ENCODE results near the gene HEXB. TPM values are rescaled to one million over a fixed set of nuclear protein-coding genes. Genes with fewer than 3 reads are reported as not detected.

HEXB gene
- polyA plus RNA-seq, 1 donor from 2014 or later = 23.1 TPM

DNA sequence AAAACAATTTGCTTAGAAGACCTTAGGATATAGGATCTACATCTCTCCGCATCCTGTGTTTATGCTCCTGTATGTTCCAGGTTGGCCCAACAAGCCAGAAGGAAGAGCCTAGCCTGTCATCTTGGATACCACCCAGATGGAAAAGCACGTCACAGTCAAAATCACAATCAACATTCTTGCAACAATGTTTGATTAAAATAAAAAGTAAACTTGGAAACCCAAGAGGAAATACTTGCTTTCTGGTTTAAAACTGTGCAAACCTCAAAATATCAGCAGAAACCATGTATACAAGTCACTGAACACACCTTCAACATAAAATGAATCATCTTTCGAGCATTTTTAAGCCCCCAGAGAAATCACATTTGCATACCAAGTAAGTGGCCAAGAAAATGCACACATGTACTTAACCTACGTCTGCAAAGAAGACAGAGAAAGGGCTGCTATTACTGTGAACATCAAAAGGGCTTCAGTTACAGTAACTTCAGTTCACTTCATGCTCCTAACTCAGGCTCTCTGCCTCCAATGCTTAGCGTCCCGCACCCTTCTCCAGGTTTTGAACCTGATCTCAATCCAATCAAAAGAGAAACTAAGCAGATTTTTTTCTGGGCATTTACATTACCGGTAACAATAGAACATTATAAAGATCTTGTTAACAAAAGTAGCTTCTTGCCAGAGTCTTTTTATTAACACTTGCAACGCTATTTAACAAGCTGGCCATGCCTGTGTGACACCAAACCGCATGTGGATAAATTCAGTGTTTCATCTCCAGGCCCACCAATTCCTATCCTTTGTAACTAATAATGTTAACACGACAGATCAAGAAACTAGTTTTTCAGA lies 45.8 kb upstream of the HEXB start:
- Histone ChIP-seq H3K9ac (ENCODE audit: low read length) (peak overlapping the region; percentile 96), H3K4me3 (ENCODE audit: low read length) (peak overlapping the region; percentile 97), H3K4me2 (ENCODE audit: low read length) (peak overlapping the region; percentile 96), H3F3A (ENCODE audit: insufficient read depth, low read length, poor library complexity, severe bottlenecking) (peaks cover 9% of the 10 kb centered on the region), H3K9me3 (ENCODE audit: low read length) (no peaks in the 10 kb centered on the region), H4K20me1 (ENCODE audit: insufficient read depth) (peaks cover 12% of the 10 kb centered on the region), H3K9me2 (ENCODE audit: insufficient read depth, low read length) (no peaks in the 10 kb centered on the region), H3K36me3 (ENCODE audit: insufficient read depth, low read length) (peaks cover 11% of the 10 kb centered on the region), H2AFZ (ENCODE audit: low read depth, low read length) (no peak overlapping the region), H3K79me2 (replicated peaks; ENCODE audit: insufficient read depth, low read length) (peaks cover 61% of the 10 kb centered on the region), H3K27ac (ENCODE audit: low read length) (peak overlapping the region; percentile 94), H3K27me3 (ENCODE audit: insufficient read depth, low read depth, low read length) (no peaks in the 10 kb centered on the region)
- TF ChIP-seq MXI1 (conservative IDR thresholded peaks at IDR 0.05; ENCODE audit: poor library complexity, severe bottlenecking) (peak; percentile 63), RAD21 (conservative IDR thresholded peaks at IDR 0.05) (no peak)

DNA sequence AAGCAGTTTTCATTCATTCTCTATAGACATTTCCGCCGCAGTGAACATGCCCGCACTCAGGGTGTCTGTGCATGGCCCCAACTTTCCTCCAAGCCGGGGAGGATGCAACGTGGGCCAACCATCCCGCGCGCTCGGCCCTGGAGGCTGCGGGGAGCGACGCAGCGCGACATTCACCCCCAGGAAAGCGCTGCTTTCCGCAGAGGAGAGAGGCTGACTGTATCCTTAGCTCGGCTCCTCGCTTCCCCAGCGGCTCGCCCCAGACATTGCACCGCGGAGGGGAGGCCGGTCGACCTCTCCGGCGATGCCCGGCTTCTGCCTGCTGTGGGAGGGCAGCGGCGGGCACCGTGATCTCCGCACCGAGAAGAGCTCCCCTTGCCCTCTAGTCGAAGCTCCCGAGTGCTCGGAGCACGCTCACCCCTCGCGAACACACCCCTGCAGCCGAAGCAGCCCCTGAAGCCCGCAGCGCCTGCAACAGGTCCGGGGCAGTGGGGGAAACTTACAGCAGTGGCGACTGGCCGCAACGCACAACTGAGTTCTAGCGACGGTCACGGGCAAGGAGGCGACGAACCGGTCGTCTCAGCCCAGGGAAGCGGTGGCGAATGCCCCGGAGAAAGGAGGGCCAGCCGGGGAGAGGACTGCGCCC lies 45.1 kb upstream of the HEXB start:
- Histone ChIP-seq H3K4me3 (ENCODE audit: low read length) (peak overlapping the region; percentile 97), H3K36me3 (ENCODE audit: insufficient read depth, low read length) (peaks cover 9% of the 10 kb centered on the region), H3K9me2 (ENCODE audit: insufficient read depth, low read length) (no peaks in the 10 kb centered on the region), H3K27me3 (ENCODE audit: insufficient read depth, low read depth, low read length) (no peaks in the 10 kb centered on the region), H4K20me1 (ENCODE audit: insufficient read depth) (peaks cover 12% of the 10 kb centered on the region), H3K27ac (ENCODE audit: low read length) (peak overlapping the region; percentile 94), H3F3A (ENCODE audit: insufficient read depth, low read length, poor library complexity, severe bottlenecking) (peaks cover 5% of the 10 kb centered on the region), H3K9me3 (ENCODE audit: low read length) (no peaks in the 10 kb centered on the region), H2AFZ (ENCODE audit: low read depth, low read length) (no peak overlapping the region), H3K9ac (ENCODE audit: low read length) (peak overlapping the region; percentile 96), H3K79me2 (replicated peaks; ENCODE audit: insufficient read depth, low read length) (peaks cover 54% of the 10 kb centered on the region), H3K4me2 (ENCODE audit: low read length) (peak overlapping the region; percentile 96)
- peak; percentile 38 for TF ChIP-seq MXI1 (conservative IDR thresholded peaks at IDR 0.05; ENCODE audit: poor library complexity, severe bottlenecking)
- TF ChIP-seq EP300 (conservative IDR thresholded peaks at IDR 0.05; ENCODE audit: poor library complexity, severe bottlenecking) = no peak

DNA sequence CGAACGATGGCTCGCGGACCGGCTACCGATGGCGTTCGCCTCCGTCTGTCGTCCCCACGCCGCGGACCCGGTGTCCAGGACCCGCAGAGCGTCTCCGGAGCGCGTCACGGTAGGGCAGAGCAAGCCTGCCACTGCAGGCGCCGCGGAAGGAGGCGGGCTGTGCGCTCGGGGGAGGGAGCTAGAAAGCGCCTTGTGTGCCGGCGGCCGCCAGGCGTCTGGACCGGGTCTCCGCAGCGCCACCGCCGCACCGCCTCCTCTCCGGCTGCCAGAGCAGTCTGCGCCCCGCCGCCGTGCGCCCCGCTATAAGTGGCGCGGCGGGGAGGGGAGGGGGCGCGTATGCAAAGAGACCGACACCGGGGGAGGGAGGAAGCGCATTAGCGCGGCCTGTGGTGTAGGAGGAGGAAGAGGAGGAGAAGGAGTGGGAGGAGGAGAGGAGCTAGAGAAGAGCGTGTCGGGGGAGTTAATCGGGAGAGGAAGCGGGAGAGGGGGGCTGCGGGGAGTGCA lies 44.5 kb upstream of the HEXB start, which contains the start of gene ENC1:
TSS of gene ENC1 (minus strand) at position 279 of the 504 bp plus-strand sequence. CDS start 4,243 bp downstream, outside the sequence.
- TF ChIP-seq MXI1 (conservative IDR thresholded peaks at IDR 0.05; ENCODE audit: poor library complexity, severe bottlenecking) (peak; percentile 33), TAF1 (IDR thresholded peaks at IDR 0.05; ENCODE audit: low read depth) (peak; percentile 93), EP300 (conservative IDR thresholded peaks at IDR 0.05; ENCODE audit: poor library complexity, severe bottlenecking) (peak; percentile 81), RAD21 (conservative IDR thresholded peaks at IDR 0.05) (peak; percentile 73), POLR2AphosphoS5 (IDR thresholded peaks at IDR 0.05) (peak; percentile 94), SMC3 (conservative IDR thresholded peaks at IDR 0.05; ENCODE audit: poor library complexity) (peak; percentile 80), EZH2 (IDR thresholded peaks at IDR 0.05; ENCODE audit: borderline replicate concordance, insufficient read depth, low read length, poor library complexity, severe bottlenecking) (no peak)
- TF ChIP-seq, protein P1, sequence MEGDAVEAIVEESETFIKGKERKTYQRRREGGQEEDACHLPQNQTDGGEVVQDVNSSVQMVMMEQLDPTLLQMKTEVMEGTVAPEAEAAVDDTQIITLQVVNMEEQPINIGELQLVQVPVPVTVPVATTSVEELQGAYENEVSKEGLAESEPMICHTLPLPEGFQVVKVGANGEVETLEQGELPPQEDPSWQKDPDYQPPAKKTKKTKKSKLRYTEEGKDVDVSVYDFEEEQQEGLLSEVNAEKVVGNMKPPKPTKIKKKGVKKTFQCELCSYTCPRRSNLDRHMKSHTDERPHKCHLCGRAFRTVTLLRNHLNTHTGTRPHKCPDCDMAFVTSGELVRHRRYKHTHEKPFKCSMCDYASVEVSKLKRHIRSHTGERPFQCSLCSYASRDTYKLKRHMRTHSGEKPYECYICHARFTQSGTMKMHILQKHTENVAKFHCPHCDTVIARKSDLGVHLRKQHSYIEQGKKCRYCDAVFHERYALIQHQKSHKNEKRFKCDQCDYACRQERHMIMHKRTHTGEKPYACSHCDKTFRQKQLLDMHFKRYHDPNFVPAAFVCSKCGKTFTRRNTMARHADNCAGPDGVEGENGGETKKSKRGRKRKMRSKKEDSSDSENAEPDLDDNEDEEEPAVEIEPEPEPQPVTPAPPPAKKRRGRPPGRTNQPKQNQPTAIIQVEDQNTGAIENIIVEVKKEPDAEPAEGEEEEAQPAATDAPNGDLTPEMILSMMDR (IDR thresholded peaks at IDR 0.05; ENCODE audit: poor library complexity, severe bottlenecking) = peak; percentile 73
- TF ChIP-seq, protein P2, sequence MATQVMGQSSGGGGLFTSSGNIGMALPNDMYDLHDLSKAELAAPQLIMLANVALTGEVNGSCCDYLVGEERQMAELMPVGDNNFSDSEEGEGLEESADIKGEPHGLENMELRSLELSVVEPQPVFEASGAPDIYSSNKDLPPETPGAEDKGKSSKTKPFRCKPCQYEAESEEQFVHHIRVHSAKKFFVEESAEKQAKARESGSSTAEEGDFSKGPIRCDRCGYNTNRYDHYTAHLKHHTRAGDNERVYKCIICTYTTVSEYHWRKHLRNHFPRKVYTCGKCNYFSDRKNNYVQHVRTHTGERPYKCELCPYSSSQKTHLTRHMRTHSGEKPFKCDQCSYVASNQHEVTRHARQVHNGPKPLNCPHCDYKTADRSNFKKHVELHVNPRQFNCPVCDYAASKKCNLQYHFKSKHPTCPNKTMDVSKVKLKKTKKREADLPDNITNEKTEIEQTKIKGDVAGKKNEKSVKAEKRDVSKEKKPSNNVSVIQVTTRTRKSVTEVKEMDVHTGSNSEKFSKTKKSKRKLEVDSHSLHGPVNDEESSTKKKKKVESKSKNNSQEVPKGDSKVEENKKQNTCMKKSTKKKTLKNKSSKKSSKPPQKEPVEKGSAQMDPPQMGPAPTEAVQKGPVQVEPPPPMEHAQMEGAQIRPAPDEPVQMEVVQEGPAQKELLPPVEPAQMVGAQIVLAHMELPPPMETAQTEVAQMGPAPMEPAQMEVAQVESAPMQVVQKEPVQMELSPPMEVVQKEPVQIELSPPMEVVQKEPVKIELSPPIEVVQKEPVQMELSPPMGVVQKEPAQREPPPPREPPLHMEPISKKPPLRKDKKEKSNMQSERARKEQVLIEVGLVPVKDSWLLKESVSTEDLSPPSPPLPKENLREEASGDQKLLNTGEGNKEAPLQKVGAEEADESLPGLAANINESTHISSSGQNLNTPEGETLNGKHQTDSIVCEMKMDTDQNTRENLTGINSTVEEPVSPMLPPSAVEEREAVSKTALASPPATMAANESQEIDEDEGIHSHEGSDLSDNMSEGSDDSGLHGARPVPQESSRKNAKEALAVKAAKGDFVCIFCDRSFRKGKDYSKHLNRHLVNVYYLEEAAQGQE (IDR thresholded peaks at IDR 0.05; ENCODE audit: borderline replicate concordance) = peak; percentile 71
- H3K4me2 ChIP-seq (ENCODE audit: low read length) = peak within 1 kb of the TSS; percentile 96
- peaks cover 48% of the 10 kb centered on the region for H3K79me2 ChIP-seq (replicated peaks; ENCODE audit: insufficient read depth, low read length)
- H3K4me3 ChIP-seq (ENCODE audit: low read length) = peak within 1 kb of the TSS; percentile 97
- H3K27ac ChIP-seq (ENCODE audit: low read length) = peak within 1 kb of the TSS; percentile 94
- H3K9me3 ChIP-seq (ENCODE audit: low read length) = no peaks in the 10 kb centered on the region
- H3K36me3 ChIP-seq (ENCODE audit: insufficient read depth, low read length) = peaks cover 3% of the 10 kb centered on the region
- peak within 1 kb of the TSS; percentile 46 for H2AFZ ChIP-seq (ENCODE audit: low read depth, low read length)
- H4K20me1 ChIP-seq (ENCODE audit: insufficient read depth) = peaks cover 12% of the 10 kb centered on the region
- no peaks in the 10 kb centered on the region for H3K9me2 ChIP-seq (ENCODE audit: insufficient read depth, low read length)
- peaks cover 5% of the 10 kb centered on the region for H3F3A ChIP-seq (ENCODE audit: insufficient read depth, low read length, poor library complexity, severe bottlenecking)
- H3K27me3 ChIP-seq (ENCODE audit: insufficient read depth, low read depth, low read length) = no peaks in the 10 kb centered on the region
- H3K9ac ChIP-seq (ENCODE audit: low read length) = peak within 1 kb of the TSS; percentile 96

Data from neural cell (in vitro differentiated cells).